Raji (cell line): ENCODE data around the gene PEX7.

Experiments used
- POLR2A ChIP-seq: IDR thresholded peaks from 2 replicates; pipeline ENCODE4 v1.6.1; 2011; ENCODE audit warnings: low read depth, low read length, control low read depth; ENCODE audit not compliant: insufficient read depth

The PEX7 gene

DNA sequence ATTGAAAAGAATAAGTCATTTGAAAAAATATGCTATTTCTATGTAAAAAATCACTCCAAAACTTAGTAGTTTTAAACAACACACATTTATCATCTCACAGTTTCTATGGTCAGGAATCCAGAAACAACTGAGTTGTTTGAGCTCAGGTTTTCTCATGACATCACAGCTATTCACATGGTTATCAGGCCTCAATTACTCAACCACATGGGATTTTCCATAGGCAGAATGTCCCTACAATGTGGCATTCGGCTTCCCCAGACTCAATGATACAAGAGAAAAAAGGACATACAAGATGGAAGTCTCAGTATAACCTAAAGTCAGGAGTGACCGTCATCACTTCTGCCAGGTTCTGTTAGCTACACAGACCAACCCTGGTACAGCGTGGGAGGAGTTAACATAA lies 96.3 kb downstream of the PEX7 start:
- TF ChIP-seq POLR2A, result no peak

DNA sequence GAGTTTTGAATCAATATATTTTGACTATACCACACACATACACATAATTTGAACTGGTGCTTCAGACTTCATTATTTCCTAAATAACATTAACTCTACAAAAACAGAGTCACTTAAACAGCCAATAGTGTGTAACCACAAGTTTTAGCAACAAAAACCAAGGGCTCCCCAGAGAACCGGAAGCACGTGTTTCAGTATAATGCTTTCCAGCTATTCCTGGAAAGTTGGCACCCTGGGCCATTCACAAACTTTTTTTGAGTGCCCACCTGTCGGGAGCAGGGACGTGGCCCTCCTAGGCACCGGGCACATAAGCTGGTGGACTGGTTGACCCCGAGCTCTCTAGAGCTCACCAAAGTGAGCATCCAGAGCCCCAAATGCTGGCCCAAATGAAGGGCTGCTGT lies 97.8 kb downstream of the PEX7 start:
- TF ChIP-seq POLR2A, result no peak

DNA sequence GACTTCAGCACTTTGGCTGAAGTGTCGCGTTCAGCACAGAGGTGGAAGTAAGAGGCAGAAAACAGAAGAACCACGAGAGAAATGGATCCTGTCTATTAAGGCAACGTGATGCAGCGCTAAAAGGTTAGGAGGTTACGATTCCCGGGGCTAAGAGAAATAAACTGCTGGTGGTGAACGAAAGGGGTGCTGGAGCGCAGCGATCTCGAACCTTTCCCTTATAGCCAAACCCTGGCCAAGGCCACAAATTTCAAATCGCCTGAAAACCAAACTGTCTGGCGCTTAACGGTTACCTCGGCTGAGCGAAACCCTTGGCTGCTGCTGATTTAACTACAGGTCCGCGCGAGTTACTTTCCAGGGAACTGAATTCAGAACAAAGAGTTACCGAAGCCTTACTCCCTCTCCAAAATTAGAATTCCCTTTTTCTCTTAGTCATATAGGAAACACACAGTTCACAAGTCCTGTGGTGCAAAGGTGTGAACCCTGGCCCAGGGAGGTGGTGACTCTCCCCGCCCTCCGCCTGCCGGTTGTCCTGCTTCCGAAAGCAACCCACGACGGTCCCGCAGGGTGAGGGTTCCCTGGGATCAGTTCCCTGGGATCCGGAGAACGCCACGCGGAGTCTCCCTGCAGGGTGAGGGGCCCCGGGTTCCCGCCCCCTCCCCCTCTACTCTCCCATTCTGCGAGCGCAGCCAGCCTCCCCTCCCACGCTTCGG lies 98.4 kb downstream of the PEX7 start:
- no peak for TF ChIP-seq POLR2A

GRCh38 chr6:136921381-136921935 lies 99.1 kb downstream of the PEX7 start:
- TF ChIP-seq POLR2A, result no peak

GRCh38 chr6:136921936-136922684 lies 99.7 kb downstream of the PEX7 start, which contains the start of gene SLC35D3:
Gene SLC35D3, plus strand, starts transcription at chr6:136922301. Its CDS starts 128 bp downstream, at chr6:136922429.
- TF ChIP-seq POLR2A, result no peak

- no peak for TF ChIP-seq POLR2A
These were observed 100.3 kb downstream of the PEX7 start for GRCh38 chr6:136922685-136923006.

DNA sequence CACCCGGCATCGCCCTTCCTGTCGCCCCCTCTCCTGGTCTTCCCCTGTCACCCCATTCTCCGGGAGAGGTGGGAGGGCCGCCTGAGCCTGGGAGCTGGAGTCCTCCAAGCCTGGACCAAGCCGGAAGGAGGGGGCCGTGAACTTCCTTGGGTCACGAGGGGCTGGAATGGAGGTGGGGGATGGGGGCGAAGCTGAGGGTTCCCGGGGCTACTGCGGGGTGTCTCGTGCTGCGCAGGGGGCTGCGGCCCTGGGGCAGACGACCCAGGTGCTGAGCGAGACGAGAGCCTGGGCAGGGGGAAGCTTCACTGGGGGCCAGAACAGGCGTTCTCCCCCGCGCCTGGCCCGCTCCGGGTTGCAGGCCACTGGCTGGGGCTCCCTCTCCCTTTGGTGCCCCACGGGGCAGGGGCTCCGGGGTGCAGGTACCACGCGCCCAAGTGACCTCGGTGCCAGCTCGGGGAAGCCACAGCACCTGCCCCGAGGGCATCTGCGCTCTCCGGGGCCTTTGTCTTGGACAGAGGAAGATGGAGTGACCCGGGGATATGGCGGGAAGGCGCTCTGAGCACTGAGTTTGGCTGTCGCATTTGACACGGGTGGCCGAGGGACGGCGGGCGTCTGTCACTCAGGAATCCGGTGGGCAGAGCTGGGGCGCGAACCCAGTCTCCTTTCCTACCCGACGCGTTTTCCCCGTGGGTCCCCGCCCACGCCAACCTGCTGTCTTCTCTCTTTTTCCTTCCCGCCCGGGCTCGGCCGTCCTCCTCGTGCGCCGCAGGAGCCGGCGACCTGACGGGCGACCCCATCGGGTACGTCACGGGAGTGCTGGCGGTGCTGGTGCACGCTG lies 100.9 kb downstream of the PEX7 start:
- no peak for TF ChIP-seq POLR2A

- TF ChIP-seq POLR2A, result no peak
These were observed 101.7 kb downstream of the PEX7 start for GRCh38 chr6:136923954-136924673.

- no peak for TF ChIP-seq POLR2A
These were observed 104.0 kb downstream of the PEX7 start for GRCh38 chr6:136926383-136926782.

GRCh38 chr6:136927292-136927691 lies 104.9 kb downstream of the PEX7 start:
- no peak for TF ChIP-seq POLR2A

DNA sequence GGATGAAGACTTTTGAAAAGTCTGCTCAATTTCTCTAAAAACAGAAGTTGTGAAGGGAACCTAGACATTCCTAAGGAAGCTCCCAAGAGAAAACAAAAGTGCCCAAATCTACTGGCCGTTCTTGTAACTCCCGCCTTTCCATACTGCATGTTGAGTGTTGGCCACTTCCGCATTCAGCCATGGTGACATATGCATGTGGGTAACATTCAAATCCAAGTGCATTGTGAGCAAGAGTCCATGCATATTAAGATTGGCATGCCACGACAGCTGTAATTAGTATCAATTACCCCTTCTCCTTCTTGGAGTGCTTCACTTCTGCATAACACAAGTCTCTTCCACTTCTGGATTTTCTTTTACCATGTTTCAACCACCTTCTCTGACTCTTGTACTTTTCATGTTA lies 108.1 kb downstream of the PEX7 start:
- no peak for TF ChIP-seq POLR2A

GRCh38 chr6:136932599-136932998 lies 110.2 kb downstream of the PEX7 start:
- TF ChIP-seq POLR2A, result no peak

GRCh38 chr6:136945072-136945471 lies 122.7 kb downstream of the PEX7 start:
- no peak for TF ChIP-seq POLR2A

- TF ChIP-seq POLR2A, result no peak
These were observed 123.3 kb downstream of the PEX7 start for GRCh38 chr6:136945711-136946121.

DNA sequence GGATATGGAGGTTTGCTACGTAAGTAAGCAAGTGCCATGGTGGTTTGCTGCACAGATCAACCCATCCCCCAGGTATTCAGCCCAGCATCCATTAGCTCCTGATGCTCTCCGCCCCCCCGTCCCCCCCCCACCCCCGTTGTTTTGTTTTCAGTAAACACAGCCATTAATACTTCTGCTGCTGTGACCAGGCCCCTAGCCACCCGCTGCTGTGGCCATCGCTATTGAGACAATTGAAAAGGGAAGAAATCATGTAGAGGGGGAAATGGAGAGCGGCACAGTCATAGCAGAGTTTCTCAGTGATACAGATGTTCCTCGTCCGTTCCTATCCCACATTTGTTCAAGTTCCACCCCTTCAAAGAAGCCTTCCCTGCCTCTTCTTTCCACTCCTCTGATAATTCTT lies 124.6 kb downstream of the PEX7 start:
- no peak for TF ChIP-seq POLR2A
